Measurements from ENCODE around the gene HOXC4.
"Not testable (repeated sequence)": the region's sequence is repeated elsewhere in the genome, so short reads cannot be mapped to it uniquely, and the experiment has no call there.

HOXC4 gene

GRCh38 chr12:54100588-54100987, 47.0 kb downstream of the HOXC4 start:
- not testable (repeated sequence) for DNase-seq

- DNase-seq: not testable (repeated sequence)
Measured at GRCh38 chr12:54102223-54102622, 48.6 kb downstream of the HOXC4 start.

GRCh38 chr12:54103827-54104226, 50.2 kb downstream of the HOXC4 start:
- not testable (repeated sequence) for DNase-seq
